Left lung (tissue), 10 donors: ENCODE data around the gene SLC25A12. TPM values are rescaled to one million over a fixed set of nuclear protein-coding genes. Genes with fewer than 3 reads are reported as not detected.

Experiments
- ATAC-seq: fragments of 200-7000 bp; cut with Tn5 transposase; one replicate; pipeline ENCODE4 v1.9.1; 2020; ENCODE audit warnings: moderate library complexity
- DNase-seq, 4 donors: peaks; one replicate each; pipeline ENCODE4 v3.0.0-alpha.2; 2013 to 2020
- H3K27ac ChIP-seq, 2 donors: fragments of 200-600 bp; sonication (generic) in 1 of 2; one replicate each; pipeline versions ENCODE4 v1.5.0 to v1.8.0; 2020 to 2021
- H3K27me3 ChIP-seq, 2 donors: fragments of 200-600 bp; sonication (generic) in 1 of 2; one replicate each; pipeline versions ENCODE4 v1.5.0 to v1.8.0; 2020 to 2021
- H3K36me3 ChIP-seq, 2 donors: fragments of 200-600 bp; sonication (generic) in 1 of 2; one replicate each; pipeline versions ENCODE4 v1.5.0 to v1.8.0; 2020 to 2021
- H3K4me1 ChIP-seq, 2 donors: fragments of 200-600 bp; one replicate each; pipeline ENCODE4 v1.8.0; 2021
- H3K4me3 ChIP-seq, 2 donors: fragments of 200-600 bp; sonication (generic) in 1 of 2; one replicate each; pipeline versions ENCODE4 v1.5.0 to v1.8.0; 2020 to 2021; ENCODE audit warnings: mild to moderate bottlenecking in 1 of 2
- H3K9me3 ChIP-seq, 2 donors: fragments of 200-600 bp; sonication (generic) in 1 of 2; one replicate each; pipeline versions ENCODE4 v1.5.0 to v1.8.0; 2020 to 2021
- intact Hi-C, 2 donors: fragments of 100-400 bp; cut with DNase I; formaldehyde crosslinking; loops; one replicate each; pipeline versions ENCODE4 v1.11.2 to v1.14.2; 2022
- polyA plus RNA-seq, 6 donors: library from polyadenylated mRNA; unstranded; fragments of 120-200 nt; gene quantifications; one replicate each; pipeline ENCODE4 v1.2.1, GENCODE V29; 2013; ENCODE audit not compliant: insufficient read length in 6 of 6
- total RNA-seq, 2 donors: library from RNA; stranded (reverse); fragmentation: NEBNext Ultra II Directional; extraction: Animal tissue kit (Norgen Biotek cat#: 25700); gene quantifications; one replicate each; pipeline ENCODE4 v1.2.1, GENCODE V29; 2021
- TF ChIP-seq, protein P1 (sequence below), 2 donors: fragments of 200-600 bp; sonication (generic) in 1 of 2; IDR thresholded peaks; one replicate each; pipeline versions ENCODE4 v1.5.0 to v1.8.0; 2021; ENCODE audit warnings: antibody characterized with exemption in 2 of 2
- donor health status: DM: no; HTN: yes; CAD: no.
- donor health status: DM: no; HTN: no; CAD: no.

The SLC25A12 gene
- total and polyA plus RNA-seq, 8 donors, result 10.1 to 32.2 (median 25.5) TPM

DNA sequence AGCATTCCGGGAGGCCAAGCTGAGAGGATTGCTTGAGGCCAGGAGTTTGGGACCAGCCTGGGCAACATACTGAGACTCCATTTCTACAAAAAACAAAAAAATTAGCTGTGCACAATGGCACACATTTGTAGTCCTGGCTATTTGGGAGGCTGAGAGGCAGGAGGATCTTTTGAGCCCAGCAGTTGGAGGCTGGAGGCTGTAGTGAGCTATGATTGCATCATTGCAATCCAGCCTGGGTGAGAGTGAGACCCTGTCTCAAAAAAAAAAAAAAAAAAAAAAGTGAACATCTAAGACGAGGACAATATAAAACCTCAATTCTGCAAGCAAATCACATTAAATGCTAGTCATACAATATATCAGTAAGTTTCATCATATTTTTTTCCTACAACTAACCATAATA lies 25.4 kb upstream of the SLC25A12 start:
- Histone ChIP-seq H3K27me3 (no peaks in the 10 kb centered on the region), H3K4me3 (no peak overlapping the region), H3K36me3 (no peaks in the 10 kb centered on the region), H3K9me3 (no peaks in the 10 kb centered on the region), H3K27ac (no peak overlapping the region), H3K4me1 (peaks cover 7 to 24% of the 10 kb centered on the region in 2 donors)
- intact Hi-C loops, result no loop called here
- TF ChIP-seq, protein P1, sequence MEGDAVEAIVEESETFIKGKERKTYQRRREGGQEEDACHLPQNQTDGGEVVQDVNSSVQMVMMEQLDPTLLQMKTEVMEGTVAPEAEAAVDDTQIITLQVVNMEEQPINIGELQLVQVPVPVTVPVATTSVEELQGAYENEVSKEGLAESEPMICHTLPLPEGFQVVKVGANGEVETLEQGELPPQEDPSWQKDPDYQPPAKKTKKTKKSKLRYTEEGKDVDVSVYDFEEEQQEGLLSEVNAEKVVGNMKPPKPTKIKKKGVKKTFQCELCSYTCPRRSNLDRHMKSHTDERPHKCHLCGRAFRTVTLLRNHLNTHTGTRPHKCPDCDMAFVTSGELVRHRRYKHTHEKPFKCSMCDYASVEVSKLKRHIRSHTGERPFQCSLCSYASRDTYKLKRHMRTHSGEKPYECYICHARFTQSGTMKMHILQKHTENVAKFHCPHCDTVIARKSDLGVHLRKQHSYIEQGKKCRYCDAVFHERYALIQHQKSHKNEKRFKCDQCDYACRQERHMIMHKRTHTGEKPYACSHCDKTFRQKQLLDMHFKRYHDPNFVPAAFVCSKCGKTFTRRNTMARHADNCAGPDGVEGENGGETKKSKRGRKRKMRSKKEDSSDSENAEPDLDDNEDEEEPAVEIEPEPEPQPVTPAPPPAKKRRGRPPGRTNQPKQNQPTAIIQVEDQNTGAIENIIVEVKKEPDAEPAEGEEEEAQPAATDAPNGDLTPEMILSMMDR (IDR thresholded peaks at IDR 0.05), result no peak
- ATAC-seq, result no peak
- no peak for DNase-seq

DNA sequence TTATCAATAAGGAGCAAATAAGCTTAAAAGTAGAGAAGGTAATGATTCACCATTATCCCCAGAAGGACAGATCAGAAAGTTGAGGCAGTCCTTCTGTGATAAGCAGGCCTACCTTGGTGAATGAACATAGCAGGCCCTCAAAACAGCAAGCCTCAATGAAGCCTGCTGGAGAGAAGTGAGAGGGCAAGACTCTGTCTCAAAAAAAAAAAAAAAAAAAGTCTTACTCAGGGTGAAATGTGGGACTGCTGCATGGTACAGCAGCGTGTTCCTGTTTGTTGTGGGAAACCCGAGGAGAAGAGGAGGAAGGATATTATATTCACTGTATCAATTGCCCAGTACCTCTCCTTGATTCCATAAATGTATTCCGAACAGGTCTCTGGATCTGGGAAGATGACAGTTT lies 19.5 kb upstream of the SLC25A12 start:
- Histone ChIP-seq H3K27me3 (no peaks in the 10 kb centered on the region), H3K27ac (no peak overlapping the region), H3K36me3 (no peaks in the 10 kb centered on the region), H3K4me1 (no peaks in the 10 kb centered on the region), H3K4me3 (no peak overlapping the region), H3K9me3 (no peaks in the 10 kb centered on the region)
- intact Hi-C loops, result no loop called here
- ATAC-seq, result no peak
- no peak for DNase-seq
- TF ChIP-seq, protein P1 (IDR thresholded peaks at IDR 0.05), result no peak

DNA sequence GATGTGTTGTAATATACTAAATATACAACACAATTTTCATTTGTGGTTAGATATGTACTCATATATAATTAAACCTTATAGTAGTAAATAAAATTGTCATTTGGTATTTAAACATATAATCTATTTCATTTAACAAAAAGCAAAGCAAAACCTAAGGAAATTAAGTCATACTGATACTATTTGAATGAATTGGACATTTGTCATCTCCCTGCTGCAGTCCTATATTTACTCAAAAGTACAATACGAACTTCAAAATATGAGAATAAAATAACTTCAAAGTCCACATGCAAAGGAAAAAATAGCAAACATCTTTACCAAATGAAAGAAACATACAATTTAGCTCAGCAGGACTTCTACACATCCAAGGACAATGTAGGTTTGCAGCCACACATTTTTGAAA lies 16.4 kb upstream of the SLC25A12 start:
- intact Hi-C loops, result no loop called here

DNA sequence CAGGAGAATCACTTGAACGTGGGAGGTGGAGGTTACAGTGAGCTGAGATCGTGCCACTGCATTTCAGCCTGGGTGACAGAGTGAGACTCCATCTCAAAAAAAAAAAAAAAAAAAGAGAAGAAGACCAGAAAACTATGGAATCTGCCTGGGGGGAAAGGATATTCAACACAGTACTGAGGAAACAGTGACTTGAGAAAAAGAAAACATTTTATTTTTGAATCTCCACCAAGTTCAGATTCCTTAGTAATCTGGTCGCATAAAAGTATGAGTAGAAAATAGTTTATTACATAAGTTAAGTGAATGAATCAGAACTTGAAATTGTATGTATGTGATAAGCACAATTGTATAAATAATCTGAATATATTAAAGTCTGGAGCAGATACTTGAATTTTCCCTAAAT lies 15.2 kb upstream of the SLC25A12 start:
- Histone ChIP-seq H3K4me1 (no peaks in the 10 kb centered on the region), H3K9me3 (no peaks in the 10 kb centered on the region), H3K27ac (no peak overlapping the region), H3K27me3 (peaks cover 0 to under 1% of the 10 kb centered on the region in 2 donors), H3K36me3 (no peaks in the 10 kb centered on the region), H3K4me3 (no peak overlapping the region)
- intact Hi-C loops, result no loop called here
- DNase-seq, result no peak
- TF ChIP-seq, protein P1 (IDR thresholded peaks at IDR 0.05), result no peak
- ATAC-seq, result no peak

More for the DNA sequence above, 16.4 kb upstream of the SLC25A12 start:
- Histone ChIP-seq H3K27ac (no peak overlapping the region), H3K9me3 (no peaks in the 10 kb centered on the region), H3K4me3 (no peak overlapping the region), H3K27me3 (no peaks in the 10 kb centered on the region), H3K4me1 (no peaks in the 10 kb centered on the region), H3K36me3 (no peaks in the 10 kb centered on the region)
- no peak for ATAC-seq
- no peak for DNase-seq
- TF ChIP-seq, protein P1 (IDR thresholded peaks at IDR 0.05), result no peak

DNA sequence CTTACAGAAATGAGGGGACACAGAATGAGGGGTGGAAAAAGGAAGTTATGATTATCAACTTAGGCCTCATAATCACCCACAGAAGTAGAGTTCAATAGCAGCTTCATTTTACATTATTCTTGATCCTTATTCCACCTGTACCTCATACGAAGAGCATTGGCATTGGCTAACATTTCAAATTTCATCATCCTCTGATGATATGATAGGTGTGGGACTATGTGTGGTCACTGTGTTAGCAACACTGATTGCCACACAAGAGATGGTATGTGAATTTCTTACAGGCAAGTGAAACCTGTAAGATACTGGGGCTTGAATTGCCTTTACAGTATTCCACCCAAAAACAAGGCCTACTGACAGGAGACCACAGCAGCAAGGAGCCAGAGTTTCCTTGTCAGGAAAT lies 14.2 kb upstream of the SLC25A12 start:
- TF ChIP-seq, protein P1 (IDR thresholded peaks at IDR 0.05), result no peak
- DNase-seq, result no peak
- Histone ChIP-seq H3K4me3 (no peak overlapping the region), H3K27me3 (peaks cover 0 to 5% of the 10 kb centered on the region in 2 donors), H3K4me1 (no peaks in the 10 kb centered on the region), H3K27ac (no peak overlapping the region), H3K9me3 (no peaks in the 10 kb centered on the region), H3K36me3 (no peaks in the 10 kb centered on the region)
- intact Hi-C loops, result no loop called here
- ATAC-seq, result no peak
